GM20000 (cell line): Measurements from ENCODE around the gene DLG3.

ENCODE experiments used
- DNase-seq: peaks from one replicate; pipeline ENCODE4 v3.0.0; 2012; ENCODE audit warnings: low spot score
- TF ChIP-seq, protein P1 (sequence below): IDR thresholded peaks from 2 replicates; pipeline ENCODE4 v1.5.1; 2012; ENCODE audit warnings: mild to moderate bottlenecking, control low read depth; ENCODE audit errors: extremely low read depth, missing control alignments

DLG3 gene

DNA sequence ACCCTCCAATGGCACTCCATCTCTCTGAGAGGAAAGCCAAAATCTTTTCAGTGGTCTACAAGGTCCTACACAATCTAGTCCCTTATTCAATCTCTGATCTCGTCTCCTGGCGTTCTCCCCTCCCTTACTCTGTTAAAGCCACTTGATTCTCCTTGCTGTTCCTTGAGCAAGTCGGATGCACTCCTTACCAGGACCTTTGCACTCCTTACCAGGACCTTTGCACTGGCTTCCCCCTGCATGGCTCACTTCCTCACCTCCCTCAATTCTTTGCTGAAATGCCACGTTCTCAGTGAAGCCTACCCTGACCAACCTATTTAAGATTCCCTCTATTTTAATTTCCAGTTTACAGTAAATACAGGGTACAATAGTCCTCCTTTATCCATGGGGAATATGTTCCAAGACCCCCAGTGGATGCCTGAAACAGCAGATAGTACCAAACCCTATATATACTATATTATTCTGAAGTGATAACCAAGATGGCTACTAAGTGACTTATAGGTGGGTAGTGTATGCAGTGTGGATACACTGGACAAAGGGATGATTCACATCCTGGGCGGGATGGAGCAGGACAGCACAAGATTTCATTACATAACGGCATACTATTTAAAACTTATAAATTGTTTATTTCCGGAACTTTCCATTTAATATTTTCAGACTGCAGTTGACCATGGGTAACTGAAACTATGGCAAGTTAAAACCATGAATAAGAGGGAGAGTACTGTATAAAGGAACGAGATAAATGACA, 6.5 kb upstream of the DLG3 start:
- TF ChIP-seq, protein P1, sequence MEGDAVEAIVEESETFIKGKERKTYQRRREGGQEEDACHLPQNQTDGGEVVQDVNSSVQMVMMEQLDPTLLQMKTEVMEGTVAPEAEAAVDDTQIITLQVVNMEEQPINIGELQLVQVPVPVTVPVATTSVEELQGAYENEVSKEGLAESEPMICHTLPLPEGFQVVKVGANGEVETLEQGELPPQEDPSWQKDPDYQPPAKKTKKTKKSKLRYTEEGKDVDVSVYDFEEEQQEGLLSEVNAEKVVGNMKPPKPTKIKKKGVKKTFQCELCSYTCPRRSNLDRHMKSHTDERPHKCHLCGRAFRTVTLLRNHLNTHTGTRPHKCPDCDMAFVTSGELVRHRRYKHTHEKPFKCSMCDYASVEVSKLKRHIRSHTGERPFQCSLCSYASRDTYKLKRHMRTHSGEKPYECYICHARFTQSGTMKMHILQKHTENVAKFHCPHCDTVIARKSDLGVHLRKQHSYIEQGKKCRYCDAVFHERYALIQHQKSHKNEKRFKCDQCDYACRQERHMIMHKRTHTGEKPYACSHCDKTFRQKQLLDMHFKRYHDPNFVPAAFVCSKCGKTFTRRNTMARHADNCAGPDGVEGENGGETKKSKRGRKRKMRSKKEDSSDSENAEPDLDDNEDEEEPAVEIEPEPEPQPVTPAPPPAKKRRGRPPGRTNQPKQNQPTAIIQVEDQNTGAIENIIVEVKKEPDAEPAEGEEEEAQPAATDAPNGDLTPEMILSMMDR: no peak
- DNase-seq: no peak

DNA sequence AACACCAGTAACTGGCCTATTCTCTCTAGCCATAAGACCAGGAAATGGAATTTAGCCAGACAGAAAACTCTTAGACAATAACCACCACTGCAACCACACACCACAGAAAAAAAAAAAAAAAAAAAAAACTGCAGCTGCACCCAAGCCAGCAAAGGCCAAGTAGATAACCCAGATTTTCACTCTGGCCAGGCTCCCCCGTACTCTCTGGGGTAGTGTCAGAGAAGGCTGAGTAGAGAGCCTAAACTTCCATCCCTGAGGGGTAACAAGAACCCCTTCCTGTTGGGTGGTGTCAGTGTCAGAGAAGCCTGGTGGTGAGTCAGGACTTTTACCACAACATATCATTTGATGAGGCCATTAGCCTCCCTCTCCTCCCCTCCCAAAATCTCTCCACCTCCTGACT, 5.6 kb upstream of the DLG3 start:
- DNase-seq: no peak

DNA sequence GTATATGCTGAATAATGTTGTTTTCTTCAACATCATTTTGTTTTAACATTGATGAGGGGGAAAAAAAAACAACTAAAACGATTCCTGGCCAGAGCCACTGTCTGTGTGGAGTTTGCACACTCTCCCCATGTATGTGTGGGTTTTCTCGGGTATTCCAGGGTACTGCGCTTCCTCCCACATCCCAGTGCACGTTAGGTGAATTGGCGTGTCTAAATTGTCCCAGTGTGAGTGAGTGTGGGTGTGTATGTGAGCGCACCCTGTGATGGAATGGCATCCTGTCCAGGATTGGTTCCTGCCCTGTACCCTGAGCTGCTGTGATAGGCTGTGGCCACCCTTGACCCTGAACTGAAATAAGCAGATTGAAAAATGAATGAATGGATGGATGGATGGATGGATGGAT, 2.4 kb upstream of the DLG3 start:
- TF ChIP-seq, protein P1: no peak
- no peak for DNase-seq

More for the DNA sequence above, 5.6 kb upstream of the DLG3 start:
- TF ChIP-seq, protein P1: no peak

DNA sequence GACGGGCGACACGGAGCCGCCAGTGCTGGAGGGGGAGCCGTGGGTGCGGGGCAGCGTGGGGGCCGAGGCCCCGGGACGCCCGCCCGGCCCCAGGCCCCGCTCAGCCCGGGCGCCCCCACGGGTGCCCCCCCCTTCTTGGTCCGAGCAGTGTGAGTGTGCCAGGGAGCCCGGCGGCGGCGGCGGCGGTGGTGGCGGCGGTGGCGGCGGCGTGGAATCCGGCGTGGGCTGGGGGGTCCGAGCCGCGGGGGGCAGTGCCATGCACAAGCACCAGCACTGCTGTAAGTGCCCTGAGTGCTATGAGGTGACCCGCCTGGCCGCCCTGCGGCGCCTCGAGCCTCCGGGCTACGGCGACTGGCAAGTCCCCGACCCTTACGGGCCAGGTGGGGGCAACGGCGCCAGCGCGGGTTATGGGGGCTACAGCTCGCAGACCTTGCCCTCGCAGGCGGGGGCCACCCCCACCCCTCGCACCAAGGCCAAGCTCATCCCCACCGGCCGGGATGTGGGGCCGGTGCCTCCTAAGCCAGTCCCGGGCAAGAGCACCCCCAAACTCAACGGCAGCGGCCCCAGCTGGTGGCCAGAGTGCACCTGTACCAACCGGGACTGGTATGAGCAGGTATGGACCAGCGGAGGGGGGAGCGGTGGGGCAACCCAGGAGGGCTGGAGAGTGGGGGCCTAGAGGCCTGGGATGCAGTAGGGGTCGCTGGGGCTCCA, 466 bp downstream of the DLG3 start:
- TF ChIP-seq, protein P1: no peak
- no peak for DNase-seq

DNA sequence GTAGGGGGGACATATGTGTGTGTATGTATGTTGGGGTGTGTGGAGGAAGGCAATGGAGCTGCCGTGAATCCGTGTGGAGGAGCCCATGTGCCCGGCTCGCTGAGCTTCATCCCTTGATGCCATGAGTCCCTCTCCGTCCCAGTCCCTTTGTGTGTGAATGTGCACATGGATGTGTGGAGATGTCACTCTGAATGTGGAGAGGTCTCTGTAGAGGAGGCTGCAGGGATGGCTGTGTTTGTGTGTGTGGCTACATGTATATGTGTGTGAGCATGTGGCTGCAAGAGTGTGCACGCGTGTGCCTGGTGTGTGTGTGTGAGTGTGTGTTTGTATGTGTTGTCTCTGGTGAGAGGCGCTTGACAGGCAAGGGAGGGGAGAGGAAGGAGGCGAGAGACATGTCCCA, 1.3 kb downstream of the DLG3 start:
- TF ChIP-seq, protein P1: no peak
- no peak for DNase-seq

DNA sequence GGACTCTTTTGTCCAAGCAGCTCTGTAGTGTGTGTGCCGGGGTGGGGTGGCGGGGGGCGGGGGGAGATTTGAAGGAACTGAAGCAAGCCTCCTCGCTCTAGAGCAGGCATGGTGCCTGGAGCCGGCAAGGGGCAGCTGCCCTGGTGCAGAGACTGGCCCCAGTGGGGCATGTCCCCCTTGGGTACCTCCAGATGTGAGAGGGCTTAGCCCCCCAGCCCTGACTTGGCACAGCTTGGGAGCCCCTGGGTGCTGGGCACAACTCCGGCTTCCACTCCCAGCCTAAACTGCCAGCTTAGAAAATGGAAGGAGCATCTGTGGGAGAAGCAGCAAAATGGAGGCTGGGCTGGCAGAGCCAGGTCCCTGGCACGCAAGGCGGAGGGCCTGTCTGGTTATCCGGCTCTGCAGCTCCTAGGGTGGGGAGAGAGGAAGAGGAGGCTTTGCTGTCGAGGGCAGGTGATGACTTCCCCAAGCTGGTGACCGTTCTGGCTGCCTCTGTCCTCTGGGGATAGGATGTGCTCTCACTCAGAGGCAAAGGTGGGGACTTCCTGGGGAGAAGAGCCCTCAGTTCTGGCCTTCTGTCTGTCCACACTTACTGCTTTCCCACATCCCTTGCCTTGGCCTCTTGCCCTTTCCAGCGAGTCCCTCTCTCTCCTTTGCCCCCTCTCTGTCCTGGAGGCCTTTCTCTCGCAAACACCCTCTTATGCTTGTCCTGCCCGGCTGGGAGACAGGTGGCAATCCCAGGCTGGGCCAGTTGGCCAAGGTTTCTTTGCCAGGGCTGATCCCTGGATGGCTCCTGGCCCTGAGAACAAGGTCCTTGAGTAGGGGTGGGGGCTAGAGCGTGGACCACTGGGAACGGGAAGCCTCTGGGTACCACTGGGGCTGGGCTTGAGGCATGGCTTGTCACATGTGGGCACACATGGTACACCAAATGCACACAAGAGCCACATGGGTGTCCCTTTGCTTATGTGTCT, 2.0 kb downstream of the DLG3 start:
- DNase-seq: no peak
- TF ChIP-seq, protein P1: no peak
